ENCODE results near the gene TRAF5.
"Not testable (repeated sequence)": the region's sequence is repeated elsewhere in the genome, so short reads cannot be mapped to it uniquely, and the experiment has no call there.

- not testable (repeated sequence) for TF ChIP-seq CTCF, POLR2A (IDR thresholded peaks at IDR 0.05)
Measured at GRCh38 chr1:211406086-211406485, 79.5 kb downstream of the TRAF5 start.
